Measurements from ENCODE around the gene SGPP2.

DNA sequence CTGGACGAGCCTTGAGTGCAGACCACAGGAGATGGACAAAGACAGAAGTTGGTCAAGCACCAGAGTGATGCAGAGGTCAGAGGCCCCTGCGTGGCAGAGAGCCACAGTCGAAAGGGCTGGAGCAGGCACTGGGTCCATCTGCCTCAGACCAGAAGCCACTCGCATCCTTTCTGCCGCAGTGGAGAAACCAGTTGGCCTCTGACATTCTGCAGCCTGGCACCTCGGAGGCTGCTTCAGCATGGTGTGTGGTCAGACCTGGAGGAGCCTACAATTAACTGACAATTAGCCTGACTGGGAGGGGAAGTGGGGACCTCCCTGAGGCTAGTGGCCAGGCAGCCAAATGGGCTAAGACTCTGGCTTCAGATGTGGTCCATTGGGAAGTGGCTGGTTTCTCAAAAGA lies 111.1 kb downstream of the SGPP2 start:
- TF ChIP-seq EZH2 (IDR thresholded peaks at IDR 0.05; ENCODE audit: low read depth), result no peak
- TF ChIP-seq, protein P1, sequence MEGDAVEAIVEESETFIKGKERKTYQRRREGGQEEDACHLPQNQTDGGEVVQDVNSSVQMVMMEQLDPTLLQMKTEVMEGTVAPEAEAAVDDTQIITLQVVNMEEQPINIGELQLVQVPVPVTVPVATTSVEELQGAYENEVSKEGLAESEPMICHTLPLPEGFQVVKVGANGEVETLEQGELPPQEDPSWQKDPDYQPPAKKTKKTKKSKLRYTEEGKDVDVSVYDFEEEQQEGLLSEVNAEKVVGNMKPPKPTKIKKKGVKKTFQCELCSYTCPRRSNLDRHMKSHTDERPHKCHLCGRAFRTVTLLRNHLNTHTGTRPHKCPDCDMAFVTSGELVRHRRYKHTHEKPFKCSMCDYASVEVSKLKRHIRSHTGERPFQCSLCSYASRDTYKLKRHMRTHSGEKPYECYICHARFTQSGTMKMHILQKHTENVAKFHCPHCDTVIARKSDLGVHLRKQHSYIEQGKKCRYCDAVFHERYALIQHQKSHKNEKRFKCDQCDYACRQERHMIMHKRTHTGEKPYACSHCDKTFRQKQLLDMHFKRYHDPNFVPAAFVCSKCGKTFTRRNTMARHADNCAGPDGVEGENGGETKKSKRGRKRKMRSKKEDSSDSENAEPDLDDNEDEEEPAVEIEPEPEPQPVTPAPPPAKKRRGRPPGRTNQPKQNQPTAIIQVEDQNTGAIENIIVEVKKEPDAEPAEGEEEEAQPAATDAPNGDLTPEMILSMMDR (conservative IDR thresholded peaks at IDR 0.05), result no peak

Data from PC-9 (cell line).